AG04449 (cell line): ENCODE data around the gene RAB8B.

Experiments
- CTCF ChIA-PET: fragments of 350-600 bp; formaldehyde crosslinking; extraction: SDS; loops from one replicate; lab custom pipeline; 2021; ENCODE audit warnings: antibody characterized with exemption; lab: Yijun Ruan, JAX
- POLR2A ChIA-PET: fragments of 400-600, 350-600 bp; formaldehyde crosslinking; extraction: SDS; loops from one replicate; lab custom pipeline; 2020; ENCODE audit warnings: antibody characterized with exemption, inconsistent platforms; lab: Yijun Ruan, JAX
- DNase-seq: peaks from one replicate; pipeline ENCODE4 v3.0.0-alpha.2; 2010; ENCODE audit warnings: low read depth, low spot score
- H3K4me3 ChIP-seq: 2 replicates; pipeline ENCODE4 v1.5.1; 2011; ENCODE audit warnings: low read depth, mild to moderate bottlenecking, control low read depth, low read length
- TF ChIP-seq, protein P1 (sequence below): IDR thresholded peaks from one replicate; pipeline ENCODE4 v1.5.1; 2011; ENCODE audit warnings: mild to moderate bottlenecking, moderate library complexity, low read length, control low read depth, inconsistent platforms; ENCODE audit not compliant: insufficient read depth; ENCODE audit errors: missing control alignments

Gene RAB8B

GRCh38 chr15:63274427-63274826, 85.0 kb downstream of the RAB8B start:
- TF ChIP-seq, protein P1, sequence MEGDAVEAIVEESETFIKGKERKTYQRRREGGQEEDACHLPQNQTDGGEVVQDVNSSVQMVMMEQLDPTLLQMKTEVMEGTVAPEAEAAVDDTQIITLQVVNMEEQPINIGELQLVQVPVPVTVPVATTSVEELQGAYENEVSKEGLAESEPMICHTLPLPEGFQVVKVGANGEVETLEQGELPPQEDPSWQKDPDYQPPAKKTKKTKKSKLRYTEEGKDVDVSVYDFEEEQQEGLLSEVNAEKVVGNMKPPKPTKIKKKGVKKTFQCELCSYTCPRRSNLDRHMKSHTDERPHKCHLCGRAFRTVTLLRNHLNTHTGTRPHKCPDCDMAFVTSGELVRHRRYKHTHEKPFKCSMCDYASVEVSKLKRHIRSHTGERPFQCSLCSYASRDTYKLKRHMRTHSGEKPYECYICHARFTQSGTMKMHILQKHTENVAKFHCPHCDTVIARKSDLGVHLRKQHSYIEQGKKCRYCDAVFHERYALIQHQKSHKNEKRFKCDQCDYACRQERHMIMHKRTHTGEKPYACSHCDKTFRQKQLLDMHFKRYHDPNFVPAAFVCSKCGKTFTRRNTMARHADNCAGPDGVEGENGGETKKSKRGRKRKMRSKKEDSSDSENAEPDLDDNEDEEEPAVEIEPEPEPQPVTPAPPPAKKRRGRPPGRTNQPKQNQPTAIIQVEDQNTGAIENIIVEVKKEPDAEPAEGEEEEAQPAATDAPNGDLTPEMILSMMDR: no peak
- ChIA-PET POLR2A (no interaction called here), CTCF (interaction anchor here (1.6 kb wide), 1 partner anchor 10 kb away, joined by 5 read pairs; no protein-coding TSS in a partner anchor)
- no peak overlapping the region for H3K4me3 ChIP-seq
- DNase-seq: no peak

- CTCF ChIA-PET: interaction anchor here (0.6 to 5.9 kb wide), 3 partner anchors 13 to 515 kb away, joined by 3 to 50 read pairs (median 3); no protein-coding TSS in a partner anchor
- no peak for DNase-seq
- TF ChIP-seq, protein P1: no peak
- H3K4me3 ChIP-seq: peak overlapping the region; percentile 62
- POLR2A ChIA-PET: interaction anchor here (0.6 to 1.4 kb wide), 4 partner anchors 26 to 557 kb away, joined by 3 to 5 read pairs (median 4); partner anchors contain the start of genes HERC1 and RPS27L
These were observed 87.1 kb downstream of the RAB8B start for GRCh38 chr15:63276342-63277037.

GRCh38 chr15:63277038-63277892, 87.9 kb downstream of the RAB8B start, which contains the start of gene APH1B:
TSS of gene APH1B (plus strand) at chr15:63277605. CDS start at chr15:63277624, 19 bp downstream.
- H3K4me3 ChIP-seq: peak within 1 kb of the TSS; percentile 74
- DNase-seq: no peak
- POLR2A ChIA-PET: interaction anchor here (0.5 to 1.4 kb wide), 6 partner anchors 27 to 557 kb away, joined by 3 to 5 read pairs (median 3); partner anchors contain the start of genes HERC1 and RPS27L
- CTCF ChIA-PET: interaction anchor here (0.6 to 5.9 kb wide), 5 partner anchors 13 to 515 kb away, joined by 3 to 50 read pairs (median 3); no protein-coding TSS in a partner anchor
- TF ChIP-seq, protein P1: peak; percentile 11

GRCh38 chr15:63277893-63278456, 88.6 kb downstream of the RAB8B start:
- ChIA-PET POLR2A (interaction anchor here (0.5 to 0.8 kb wide), 2 partner anchors 104 to 314 kb away, joined by 3 read pairs; no protein-coding TSS in a partner anchor), CTCF (interaction anchor here (0.7 to 5.9 kb wide), 5 partner anchors 12 to 189 kb away, joined by 3 to 50 read pairs (median 5); no protein-coding TSS in a partner anchor)
- DNase-seq: no peak
- TF ChIP-seq, protein P1: no peak
- H3K4me3 ChIP-seq: peak overlapping the region; percentile 74

DNA sequence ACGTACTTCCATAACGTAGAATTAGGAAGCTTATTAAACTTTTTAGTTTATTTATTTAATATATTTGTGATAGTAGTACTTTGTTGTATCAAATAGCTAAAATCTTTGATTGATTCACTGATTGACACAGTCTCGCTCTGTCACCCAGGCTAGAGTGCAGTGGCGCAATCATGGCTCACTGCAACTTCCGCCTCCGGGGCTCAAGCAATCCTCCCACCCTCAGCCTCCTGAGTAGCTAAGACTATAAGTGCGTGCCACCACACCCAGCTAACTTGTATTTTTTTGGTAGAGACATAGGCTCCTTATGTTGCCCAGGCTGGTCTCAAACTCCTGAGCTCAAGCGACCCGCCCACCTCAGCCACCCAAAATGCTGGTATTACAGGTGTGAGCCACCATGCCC, 93.7 kb downstream of the RAB8B start:
- no peak overlapping the region for H3K4me3 ChIP-seq
- TF ChIP-seq, protein P1: no peak
- ChIA-PET POLR2A (no interaction called here), CTCF (no interaction called here)
- no peak for DNase-seq
